ENCODE measurements around the gene NRAP. TPM values are rescaled to one million over a fixed set of nuclear protein-coding genes. Genes with fewer than 3 reads are reported as not detected.
A peak's percentile ranks its signal among the peaks of the same experiment; 100 is the strongest.

NRAP gene
- total and polyA plus RNA-seq, 2 experiments from 2014 or later = 0.04 TPM; not detected in 1

DNA sequence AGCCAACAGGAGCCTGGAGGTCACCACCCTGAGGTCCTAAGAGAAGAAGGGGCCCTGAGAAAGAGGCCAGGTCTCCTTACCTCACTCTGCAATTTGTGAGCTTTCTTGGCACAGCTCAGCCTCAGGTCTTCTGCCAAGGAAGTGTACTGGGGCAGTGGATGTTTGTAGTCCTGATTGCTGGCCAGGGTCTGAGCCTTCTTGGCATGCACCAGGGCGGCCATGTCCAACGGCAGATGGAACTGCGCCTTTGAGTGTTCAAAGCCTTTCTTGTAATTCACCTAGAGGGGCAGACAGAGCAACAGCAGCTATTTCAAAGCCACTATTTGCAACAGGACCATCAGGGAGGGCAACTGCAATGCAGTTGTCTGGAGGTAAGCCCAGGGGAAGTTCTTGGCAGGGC is 51.7 kb downstream of the NRAP start:
- Histone ChIP-seq H3K9me2 (replicated peaks; ENCODE audit: insufficient read depth) (no peaks in the 10 kb centered on the region), H3K4me3 (no peak overlapping the region), H2AFZ (no peak overlapping the region), H3K9me3 (ENCODE audit: low read depth) (no peaks in the 10 kb centered on the region), H3K36me3 (replicated peaks; ENCODE audit: insufficient read depth, low read depth) (no peaks in the 10 kb centered on the region), H3K4me1 (ENCODE audit: insufficient read depth) (no peaks in the 10 kb centered on the region), H4K20me1 (ENCODE audit: insufficient read depth, poor library complexity, severe bottlenecking) (no peaks in the 10 kb centered on the region), H3K79me2 (no peaks in the 10 kb centered on the region), H3K27ac (no peak overlapping the region), H3K4me2 (no peak overlapping the region), H3K27me3 (peaks cover 10% of the 10 kb centered on the region)
- TF ChIP-seq EZH2phosphoT487 (IDR thresholded peaks at IDR 0.05; ENCODE audit: low read depth, severe bottlenecking, unreplicated experiment) (no peak), EZH2 (IDR thresholded peaks at IDR 0.05; ENCODE audit: borderline replicate concordance) (no peak)
- TF ChIP-seq, protein P1, sequence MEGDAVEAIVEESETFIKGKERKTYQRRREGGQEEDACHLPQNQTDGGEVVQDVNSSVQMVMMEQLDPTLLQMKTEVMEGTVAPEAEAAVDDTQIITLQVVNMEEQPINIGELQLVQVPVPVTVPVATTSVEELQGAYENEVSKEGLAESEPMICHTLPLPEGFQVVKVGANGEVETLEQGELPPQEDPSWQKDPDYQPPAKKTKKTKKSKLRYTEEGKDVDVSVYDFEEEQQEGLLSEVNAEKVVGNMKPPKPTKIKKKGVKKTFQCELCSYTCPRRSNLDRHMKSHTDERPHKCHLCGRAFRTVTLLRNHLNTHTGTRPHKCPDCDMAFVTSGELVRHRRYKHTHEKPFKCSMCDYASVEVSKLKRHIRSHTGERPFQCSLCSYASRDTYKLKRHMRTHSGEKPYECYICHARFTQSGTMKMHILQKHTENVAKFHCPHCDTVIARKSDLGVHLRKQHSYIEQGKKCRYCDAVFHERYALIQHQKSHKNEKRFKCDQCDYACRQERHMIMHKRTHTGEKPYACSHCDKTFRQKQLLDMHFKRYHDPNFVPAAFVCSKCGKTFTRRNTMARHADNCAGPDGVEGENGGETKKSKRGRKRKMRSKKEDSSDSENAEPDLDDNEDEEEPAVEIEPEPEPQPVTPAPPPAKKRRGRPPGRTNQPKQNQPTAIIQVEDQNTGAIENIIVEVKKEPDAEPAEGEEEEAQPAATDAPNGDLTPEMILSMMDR (IDR thresholded peaks at IDR 0.05; ENCODE audit: poor library complexity) = no peak
- DNase-seq (ENCODE audit: low spot score) = no peak
- WGBS (ENCODE audit: low lambda C conversion rate, missing lambda C conversion rate) = 96% methylated on average over 3 of the region's 3 CpGs

DNA sequence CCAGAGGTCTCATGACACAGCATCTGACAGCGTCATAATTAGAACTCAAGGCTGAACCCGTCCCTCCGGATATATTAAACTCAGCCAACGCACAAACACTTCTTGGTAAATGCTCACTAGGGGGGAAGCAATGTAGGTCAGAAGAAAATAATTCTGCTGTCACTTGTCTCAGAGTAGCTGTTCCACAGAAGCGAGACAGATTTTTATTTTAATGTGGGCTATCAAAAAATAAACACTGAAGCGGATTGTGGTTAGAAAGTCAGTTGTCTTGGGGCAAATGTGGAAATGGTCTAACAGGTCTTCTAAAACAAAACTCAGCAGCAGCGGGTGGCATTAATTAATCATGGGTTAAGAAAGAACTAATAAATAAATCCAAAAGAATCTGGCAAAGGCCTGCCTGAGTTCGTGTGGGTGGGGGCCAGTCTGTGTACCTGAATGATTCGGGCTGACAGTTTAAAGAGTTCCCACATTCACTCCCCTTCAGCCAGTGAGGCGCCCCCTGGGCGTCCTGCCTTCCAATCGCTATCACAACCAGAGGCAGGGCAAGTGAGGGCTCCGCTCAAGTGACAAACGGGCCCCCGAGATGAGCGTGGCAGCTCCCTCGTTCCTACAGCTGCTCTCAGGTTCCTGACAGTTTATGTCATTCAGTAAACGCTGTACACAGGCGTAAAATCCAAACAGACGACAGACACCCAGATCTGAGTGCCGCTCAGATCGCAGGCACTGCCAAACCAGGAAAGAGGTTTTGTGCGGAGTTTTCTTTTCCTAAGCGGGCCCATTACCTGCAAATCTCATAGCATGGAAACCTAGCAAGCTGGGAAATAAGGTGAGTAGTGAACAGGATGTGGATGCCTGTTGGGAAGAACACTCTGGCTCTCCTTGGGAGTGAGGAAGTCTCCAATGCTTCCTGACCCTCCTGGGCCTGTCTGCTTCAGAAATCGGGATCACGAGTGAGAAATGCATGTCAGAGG is 52.9 kb downstream of the NRAP start:
- Histone ChIP-seq H3K9me3 (ENCODE audit: low read depth) (no peaks in the 10 kb centered on the region), H3K9me2 (replicated peaks; ENCODE audit: insufficient read depth) (no peaks in the 10 kb centered on the region), H3K27me3 (no peaks in the 10 kb centered on the region), H4K20me1 (ENCODE audit: insufficient read depth, poor library complexity, severe bottlenecking) (no peaks in the 10 kb centered on the region), H2AFZ (no peak overlapping the region), H3K4me1 (ENCODE audit: insufficient read depth) (no peaks in the 10 kb centered on the region), H3K4me2 (peak overlapping the region; percentile 52), H3K79me2 (no peaks in the 10 kb centered on the region), H3K27ac (no peak overlapping the region), H3K4me3 (no peak overlapping the region), H3K36me3 (replicated peaks; ENCODE audit: insufficient read depth, low read depth) (no peaks in the 10 kb centered on the region)
- TF ChIP-seq, protein P1 (IDR thresholded peaks at IDR 0.05; ENCODE audit: poor library complexity) = no peak
- TF ChIP-seq EZH2phosphoT487 (IDR thresholded peaks at IDR 0.05; ENCODE audit: low read depth, severe bottlenecking, unreplicated experiment) (no peak), EZH2 (IDR thresholded peaks at IDR 0.05; ENCODE audit: borderline replicate concordance) (no peak)
- DNase-seq (ENCODE audit: low spot score) = no peak
- WGBS (ENCODE audit: low lambda C conversion rate, missing lambda C conversion rate) = 51% methylated on average over 26 of the region's 26 CpGs

DNA sequence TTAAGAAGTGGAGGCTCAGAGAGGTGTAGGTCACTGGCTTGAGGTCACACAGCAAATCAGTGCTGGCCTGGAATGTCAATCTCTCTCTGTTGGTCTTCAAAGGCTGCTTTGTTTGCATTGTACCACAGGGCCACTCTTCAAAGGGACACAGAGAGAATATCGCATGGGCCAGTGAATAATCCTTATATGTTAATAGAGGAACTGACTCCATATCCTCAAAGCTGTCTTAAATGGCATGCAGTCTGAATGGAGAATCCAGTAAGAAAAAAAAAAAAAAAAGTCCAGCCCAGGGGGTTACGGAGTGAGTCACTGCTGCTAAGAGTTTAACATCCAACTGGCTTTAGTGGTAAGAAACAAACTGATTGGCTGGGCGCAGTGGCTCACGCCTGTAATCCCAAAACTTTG is 54.1 kb downstream of the NRAP start:
- Histone ChIP-seq H3K36me3 (replicated peaks; ENCODE audit: insufficient read depth, low read depth) (no peaks in the 10 kb centered on the region), H2AFZ (no peak overlapping the region), H4K20me1 (ENCODE audit: insufficient read depth, poor library complexity, severe bottlenecking) (no peaks in the 10 kb centered on the region), H3K4me3 (no peak overlapping the region), H3K4me2 (no peak overlapping the region), H3K27me3 (no peaks in the 10 kb centered on the region), H3K27ac (no peak overlapping the region), H3K9me3 (ENCODE audit: low read depth) (no peaks in the 10 kb centered on the region), H3K79me2 (no peaks in the 10 kb centered on the region), H3K4me1 (ENCODE audit: insufficient read depth) (no peaks in the 10 kb centered on the region), H3K9me2 (replicated peaks; ENCODE audit: insufficient read depth) (no peaks in the 10 kb centered on the region)
- DNase-seq (ENCODE audit: low spot score) = no peak
- WGBS (ENCODE audit: low lambda C conversion rate, missing lambda C conversion rate) = 69% methylated on average over 4 of the region's 4 CpGs
- TF ChIP-seq EZH2phosphoT487 (IDR thresholded peaks at IDR 0.05; ENCODE audit: low read depth, severe bottlenecking, unreplicated experiment) = no peak
- no peak for TF ChIP-seq EZH2 (IDR thresholded peaks at IDR 0.05; ENCODE audit: borderline replicate concordance)

All from hepatocyte (in vitro differentiated cells).